Right atrium auricular region (tissue), 2 donors: ENCODE results near the gene OR14A2. TPM values are rescaled to one million over a fixed set of nuclear protein-coding genes. Genes with fewer than 3 reads are reported as not detected.
"Not testable (repeated sequence)": the region's sequence is repeated elsewhere in the genome, so short reads cannot be mapped to it uniquely, and the experiment has no call there.

Source experiments
- DNase-seq: peaks from one replicate; pipeline ENCODE4 v3.0.0-alpha.2; 2019; ENCODE audit warnings: low spot score
- H3K27ac ChIP-seq, 2 donors: fragments of 200-600 bp; sonication (generic); 1 replicate in 1 of 2; 2 replicates in 1 of 2; pipeline ENCODE4 v1.5.1; 2016 to 2019
- H3K27me3 ChIP-seq, 2 donors: fragments of 200-600 bp; sonication (generic); one replicate each; pipeline versions ENCODE4 v1.5.1 to v1.6.0; 2017 to 2019
- H3K36me3 ChIP-seq: fragments of 200-600 bp; sonication (generic); one replicate; pipeline ENCODE4 v1.5.1; 2016
- H3K4me1 ChIP-seq, 2 donors: fragments of 200-600 bp; sonication (generic); one replicate each; pipeline versions ENCODE4 v1.5.1 to v1.6.0; 2017 to 2019
- H3K4me3 ChIP-seq, 2 donors: fragments of 200-600 bp; sonication (generic); 1 replicate in 1 of 2; 2 replicates in 1 of 2; pipeline ENCODE4 v1.5.1; 2017 to 2019; ENCODE audit warnings: mild to moderate bottlenecking in 1 of 2, moderate library complexity in 1 of 2
- H3K9me3 ChIP-seq, 2 donors: fragments of 200-600 bp; sonication (generic); one replicate each; pipeline ENCODE4 v1.5.1; 2019
- total RNA-seq, 2 donors: library from RNA; depleted of rRNA; stranded (reverse); fragments of >200 nt; gene quantifications; one replicate each; pipeline ENCODE4 v1.1.0, GENCODE V29; 2016
- TF ChIP-seq, protein P1 (sequence below), 2 donors: fragments of 200-600 bp; sonication (generic); IDR thresholded peaks; one replicate each; pipeline ENCODE4 v1.5.1; 2019; ENCODE audit warnings: antibody characterized with exemption in 2 of 2

Gene OR14A2
- total RNA-seq, 2 donors from 2014 or later, result not detected

GRCh38 chr1:247721222-247721621 lies 26.7 kb downstream of the OR14A2 start:
- DNase-seq, result no peak
- Histone ChIP-seq H3K4me1 (no peaks in the 10 kb centered on the region), H3K9me3 (peaks cover 0 to 8% of the 10 kb centered on the region in 2 donors), H3K27me3 (no peaks in the 10 kb centered on the region), H3K36me3 (no peaks in the 10 kb centered on the region), H3K27ac (no peak overlapping the region), H3K4me3 (no peak overlapping the region)
- TF ChIP-seq, protein P1, sequence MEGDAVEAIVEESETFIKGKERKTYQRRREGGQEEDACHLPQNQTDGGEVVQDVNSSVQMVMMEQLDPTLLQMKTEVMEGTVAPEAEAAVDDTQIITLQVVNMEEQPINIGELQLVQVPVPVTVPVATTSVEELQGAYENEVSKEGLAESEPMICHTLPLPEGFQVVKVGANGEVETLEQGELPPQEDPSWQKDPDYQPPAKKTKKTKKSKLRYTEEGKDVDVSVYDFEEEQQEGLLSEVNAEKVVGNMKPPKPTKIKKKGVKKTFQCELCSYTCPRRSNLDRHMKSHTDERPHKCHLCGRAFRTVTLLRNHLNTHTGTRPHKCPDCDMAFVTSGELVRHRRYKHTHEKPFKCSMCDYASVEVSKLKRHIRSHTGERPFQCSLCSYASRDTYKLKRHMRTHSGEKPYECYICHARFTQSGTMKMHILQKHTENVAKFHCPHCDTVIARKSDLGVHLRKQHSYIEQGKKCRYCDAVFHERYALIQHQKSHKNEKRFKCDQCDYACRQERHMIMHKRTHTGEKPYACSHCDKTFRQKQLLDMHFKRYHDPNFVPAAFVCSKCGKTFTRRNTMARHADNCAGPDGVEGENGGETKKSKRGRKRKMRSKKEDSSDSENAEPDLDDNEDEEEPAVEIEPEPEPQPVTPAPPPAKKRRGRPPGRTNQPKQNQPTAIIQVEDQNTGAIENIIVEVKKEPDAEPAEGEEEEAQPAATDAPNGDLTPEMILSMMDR (IDR thresholded peaks at IDR 0.05), result no peak

DNA sequence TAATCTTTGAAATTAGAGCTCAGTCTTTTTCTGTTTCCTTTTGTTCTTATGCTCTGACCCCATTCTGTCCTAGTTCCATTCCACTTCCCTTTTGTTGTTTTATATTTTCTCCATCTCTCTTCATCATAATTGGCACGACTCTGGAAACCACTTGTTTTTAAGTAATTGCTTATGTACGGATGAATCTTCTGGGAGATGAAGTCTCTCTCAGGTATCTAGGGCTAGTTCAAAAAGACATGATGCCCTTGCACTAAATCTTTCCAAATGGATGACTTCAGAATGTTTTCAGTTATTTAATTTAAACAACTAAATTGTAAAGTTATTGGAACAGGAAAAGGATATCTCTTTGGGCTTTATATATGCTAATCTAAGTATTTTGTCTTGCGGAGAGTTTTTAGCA lies 31.4 kb downstream of the OR14A2 start, which contains the start of gene OR6F1:
OR6F1 (minus strand) TSS at position 101 of the 400 bp plus-strand sequence. CDS start 3,891 bp downstream, outside the sequence.
- H3K27me3 ChIP-seq, result no peaks in the 10 kb centered on the region
- H3K4me3 ChIP-seq, result no peak within 1 kb of the TSS
- TF ChIP-seq, protein P1 (IDR thresholded peaks at IDR 0.05), result no peak
- DNase-seq, result no peak
- no peaks in the 10 kb centered on the region for H3K4me1 ChIP-seq
- H3K36me3 ChIP-seq, result no peaks in the 10 kb centered on the region
- peaks cover 0 to 8% of the 10 kb centered on the region in 2 donors for H3K9me3 ChIP-seq
- H3K27ac ChIP-seq, result no peak within 1 kb of the TSS

GRCh38 chr1:247713753-247714152 lies 34.2 kb downstream of the OR14A2 start:
- TF ChIP-seq, protein P1 (IDR thresholded peaks at IDR 0.05), result no peak
- no peak for DNase-seq
- Histone ChIP-seq H3K4me1 (no peaks in the 10 kb centered on the region), H3K36me3 (no peaks in the 10 kb centered on the region), H3K4me3 (no peak overlapping the region), H3K9me3 (no peaks in the 10 kb centered on the region), H3K27me3 (no peaks in the 10 kb centered on the region), H3K27ac (no peak overlapping the region)

GRCh38 chr1:247710681-247711080 lies 37.3 kb downstream of the OR14A2 start:
- not testable (repeated sequence) for H3K27me3 ChIP-seq, H3K27ac ChIP-seq

GRCh38 chr1:247701338-247701737 lies 46.6 kb downstream of the OR14A2 start:
- no peaks in the 10 kb centered on the region for H3K36me3 ChIP-seq
- no peak overlapping the region for H3K27ac ChIP-seq
- H3K27me3 ChIP-seq, result no peaks in the 10 kb centered on the region
- H3K4me3 ChIP-seq, result no peak overlapping the region
- TF ChIP-seq, protein P1 (IDR thresholded peaks at IDR 0.05), result no peak
- no peaks in the 10 kb centered on the region for H3K9me3 ChIP-seq
- DNase-seq, result no peak
- no peaks in the 10 kb centered on the region for H3K4me1 ChIP-seq

More at GRCh38 chr1:247710681-247711080, 37.3 kb downstream of the OR14A2 start:
- not testable (repeated sequence) for H3K4me3 ChIP-seq, H3K36me3 ChIP-seq, DNase-seq, H3K9me3 ChIP-seq, H3K4me1 ChIP-seq

- Histone ChIP-seq H3K4me3 (no peak overlapping the region), H3K27me3 (no peaks in the 10 kb centered on the region), H3K27ac (no peak overlapping the region), H3K36me3 (no peaks in the 10 kb centered on the region), H3K4me1 (no peaks in the 10 kb centered on the region), H3K9me3 (no peaks in the 10 kb centered on the region)
- DNase-seq, result no peak
- TF ChIP-seq, protein P1 (IDR thresholded peaks at IDR 0.05), result peak; percentile 44 to 64
Observed at GRCh38 chr1:247681288-247681897, 66.5 kb downstream of the OR14A2 start.
